Endothelial cell of umbilical vein (primary cell): Measurements from ENCODE around the gene TRAPPC13.

Experiments
- EZH2 ChIP-seq: IDR thresholded peaks from 2 replicates; pipeline ENCODE4 v1.6.1; 2012; ENCODE audit warnings: borderline replicate concordance, low read depth, mild to moderate bottlenecking, moderate library complexity, low read length, inconsistent platforms; ENCODE audit not compliant: severe bottlenecking
- POLR2A ChIP-seq: IDR thresholded peaks from 2 replicates; pipeline ENCODE4 v1.6.1; 2012; ENCODE audit warnings: low read depth, mild to moderate bottlenecking, control low read depth, low read length
- TF ChIP-seq, protein P1 (sequence below), 2 donors: IDR thresholded peaks; 1 replicate in 1 of 2; 2 replicates in 1 of 2; pipeline ENCODE4 v1.5.1; 2011; ENCODE audit warnings: low read length in 2 of 2, mild to moderate bottlenecking in 2 of 2, moderate library complexity in 2 of 2, control low read depth in 1 of 2, inconsistent platforms in 1 of 2, low read depth in 1 of 2; ENCODE audit not compliant: insufficient read depth in 1 of 2; ENCODE audit errors: extremely low read depth in 1 of 2

GRCh38 chr5:65611524-65611923, 13.3 kb upstream of the TRAPPC13 start:
- TF ChIP-seq POLR2A (no peak), EZH2 (no peak)
- TF ChIP-seq, protein P1, sequence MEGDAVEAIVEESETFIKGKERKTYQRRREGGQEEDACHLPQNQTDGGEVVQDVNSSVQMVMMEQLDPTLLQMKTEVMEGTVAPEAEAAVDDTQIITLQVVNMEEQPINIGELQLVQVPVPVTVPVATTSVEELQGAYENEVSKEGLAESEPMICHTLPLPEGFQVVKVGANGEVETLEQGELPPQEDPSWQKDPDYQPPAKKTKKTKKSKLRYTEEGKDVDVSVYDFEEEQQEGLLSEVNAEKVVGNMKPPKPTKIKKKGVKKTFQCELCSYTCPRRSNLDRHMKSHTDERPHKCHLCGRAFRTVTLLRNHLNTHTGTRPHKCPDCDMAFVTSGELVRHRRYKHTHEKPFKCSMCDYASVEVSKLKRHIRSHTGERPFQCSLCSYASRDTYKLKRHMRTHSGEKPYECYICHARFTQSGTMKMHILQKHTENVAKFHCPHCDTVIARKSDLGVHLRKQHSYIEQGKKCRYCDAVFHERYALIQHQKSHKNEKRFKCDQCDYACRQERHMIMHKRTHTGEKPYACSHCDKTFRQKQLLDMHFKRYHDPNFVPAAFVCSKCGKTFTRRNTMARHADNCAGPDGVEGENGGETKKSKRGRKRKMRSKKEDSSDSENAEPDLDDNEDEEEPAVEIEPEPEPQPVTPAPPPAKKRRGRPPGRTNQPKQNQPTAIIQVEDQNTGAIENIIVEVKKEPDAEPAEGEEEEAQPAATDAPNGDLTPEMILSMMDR (IDR thresholded peaks at IDR 0.05; ENCODE audit: extremely low read depth in 1 of 2, insufficient read depth in 1 of 2, low read depth in 1 of 2, low read length in 2 of 2): no peak
